Mucosa of descending colon (tissue), 3 donors: Measurements from ENCODE around the gene THOC1. TPM values are rescaled to one million over a fixed set of nuclear protein-coding genes. Genes with fewer than 3 reads are reported as not detected.
A peak's percentile ranks its signal among the peaks of the same experiment; 100 is the strongest.

ENCODE experiments used
- ATAC-seq: fragments of 200-7000 bp; cut with Tn5 transposase; one replicate; pipeline ENCODE4 v1.9.1; 2020; ENCODE audit warnings: mild to moderate bottlenecking, moderate library complexity
- DNase-seq, 3 donors: peaks; one replicate each; pipeline ENCODE4 v3.0.0-alpha.2; 2020
- H3K36me3 ChIP-seq: fragments of 200-600 bp; one replicate; pipeline ENCODE4 v1.8.0; 2021; ENCODE audit warnings: low read depth, mild to moderate bottlenecking
- H3K4me1 ChIP-seq: fragments of 200-600 bp; one replicate; pipeline ENCODE4 v1.8.0; 2021; ENCODE audit warnings: low read depth, mild to moderate bottlenecking
- H3K4me3 ChIP-seq: fragments of 200-600 bp; one replicate; pipeline ENCODE4 v1.8.0; 2021; ENCODE audit warnings: mild to moderate bottlenecking
- H3K9me3 ChIP-seq: fragments of 200-600 bp; one replicate; pipeline ENCODE4 v1.8.0; 2021; ENCODE audit warnings: mild to moderate bottlenecking
- intact Hi-C, 2 donors: fragments of 100-400 bp; cut with DNase I in 1 of 2; cut with micrococcal nuclease in 1 of 2; formaldehyde crosslinking; loops; one replicate each; pipeline versions ENCODE4 v1.11.0 to v1.11.1; 2022; cut with DNase I, micrococcal nuclease
- total RNA-seq, 3 donors: library from RNA; stranded (reverse); fragmentation: NEBNext Ultra II Directional in 2 of 3; extraction: Animal tissue kit (Norgen Biotek cat#: 25700) in 2 of 3; gene quantifications; one replicate each; pipeline versions ENCODE4 v1.2.1 to v1.2.4, GENCODE V29; 2021 to 2023
- TF ChIP-seq, protein P1 (sequence below): fragments of 200-600 bp; IDR thresholded peaks from one replicate; pipeline ENCODE4 v1.8.0; 2022; ENCODE audit warnings: antibody characterized with exemption, mild to moderate bottlenecking
- donor health status: DM: no; HTN: no; CAD: no; lungs with moderate emphysema.
- donor health status: DM: no; HTN: no; CAD: no.
- donor health status: DM: no; HTN: yes; CAD: no.

Gene THOC1
- total RNA-seq, 3 donors from 2014 or later, result 25.9 to 32.8 (median 27.6) TPM

DNA sequence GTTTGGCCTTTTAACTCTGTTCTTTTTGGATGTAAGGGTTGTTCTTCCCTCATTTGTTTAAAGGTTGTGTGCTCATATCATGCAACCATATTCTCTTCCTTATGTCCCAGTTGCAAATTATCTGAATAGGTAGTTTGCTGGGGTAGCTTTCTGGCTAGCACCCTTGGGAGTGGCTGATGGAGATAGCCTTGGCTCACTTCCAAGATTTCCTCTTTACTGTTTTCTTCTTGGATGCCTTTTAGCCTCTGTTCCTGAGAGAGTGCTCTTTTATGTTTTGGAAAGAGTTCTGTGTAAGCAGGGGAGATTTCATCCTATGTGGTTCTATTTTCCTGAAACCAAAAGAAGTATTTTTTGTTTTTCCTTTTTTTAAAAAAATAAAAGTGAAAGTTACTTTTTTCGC is 84.1 kb downstream of the THOC1 start:
- Histone ChIP-seq H3K4me3 (no peak overlapping the region), H3K4me1 (peaks cover 5% of the 10 kb centered on the region), H3K36me3 (no peaks in the 10 kb centered on the region), H3K9me3 (no peaks in the 10 kb centered on the region)
- ATAC-seq, result peak; percentile 24
- TF ChIP-seq, protein P1, sequence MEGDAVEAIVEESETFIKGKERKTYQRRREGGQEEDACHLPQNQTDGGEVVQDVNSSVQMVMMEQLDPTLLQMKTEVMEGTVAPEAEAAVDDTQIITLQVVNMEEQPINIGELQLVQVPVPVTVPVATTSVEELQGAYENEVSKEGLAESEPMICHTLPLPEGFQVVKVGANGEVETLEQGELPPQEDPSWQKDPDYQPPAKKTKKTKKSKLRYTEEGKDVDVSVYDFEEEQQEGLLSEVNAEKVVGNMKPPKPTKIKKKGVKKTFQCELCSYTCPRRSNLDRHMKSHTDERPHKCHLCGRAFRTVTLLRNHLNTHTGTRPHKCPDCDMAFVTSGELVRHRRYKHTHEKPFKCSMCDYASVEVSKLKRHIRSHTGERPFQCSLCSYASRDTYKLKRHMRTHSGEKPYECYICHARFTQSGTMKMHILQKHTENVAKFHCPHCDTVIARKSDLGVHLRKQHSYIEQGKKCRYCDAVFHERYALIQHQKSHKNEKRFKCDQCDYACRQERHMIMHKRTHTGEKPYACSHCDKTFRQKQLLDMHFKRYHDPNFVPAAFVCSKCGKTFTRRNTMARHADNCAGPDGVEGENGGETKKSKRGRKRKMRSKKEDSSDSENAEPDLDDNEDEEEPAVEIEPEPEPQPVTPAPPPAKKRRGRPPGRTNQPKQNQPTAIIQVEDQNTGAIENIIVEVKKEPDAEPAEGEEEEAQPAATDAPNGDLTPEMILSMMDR, result no peak
- intact Hi-C loops, result no loop called here
- no peak for DNase-seq

DNA sequence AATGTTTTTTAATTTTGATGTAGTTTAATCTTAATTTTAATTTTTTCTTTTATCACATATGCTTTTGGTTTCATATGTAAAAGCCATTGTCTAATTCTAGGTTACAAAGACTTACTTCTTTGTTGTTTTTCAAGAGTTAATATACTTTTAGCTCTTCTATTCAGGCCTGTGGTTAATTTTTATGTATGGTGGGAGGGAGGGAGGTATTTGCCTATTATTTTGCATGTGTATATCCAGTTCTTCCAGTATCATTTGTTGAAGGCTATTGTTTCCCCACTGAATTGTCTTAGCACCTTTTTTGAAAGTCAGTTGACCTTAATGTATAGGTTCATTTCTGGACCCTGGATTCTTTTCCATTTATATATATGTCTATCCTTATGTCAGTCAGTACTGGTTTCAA is 86.1 kb downstream of the THOC1 start:
- Histone ChIP-seq H3K9me3 (no peaks in the 10 kb centered on the region), H3K4me1 (peaks cover 5% of the 10 kb centered on the region), H3K4me3 (no peak overlapping the region), H3K36me3 (no peaks in the 10 kb centered on the region)
- TF ChIP-seq, protein P1, result no peak
- intact Hi-C loops, result no loop called here
- no peak for DNase-seq
- no peak for ATAC-seq

DNA sequence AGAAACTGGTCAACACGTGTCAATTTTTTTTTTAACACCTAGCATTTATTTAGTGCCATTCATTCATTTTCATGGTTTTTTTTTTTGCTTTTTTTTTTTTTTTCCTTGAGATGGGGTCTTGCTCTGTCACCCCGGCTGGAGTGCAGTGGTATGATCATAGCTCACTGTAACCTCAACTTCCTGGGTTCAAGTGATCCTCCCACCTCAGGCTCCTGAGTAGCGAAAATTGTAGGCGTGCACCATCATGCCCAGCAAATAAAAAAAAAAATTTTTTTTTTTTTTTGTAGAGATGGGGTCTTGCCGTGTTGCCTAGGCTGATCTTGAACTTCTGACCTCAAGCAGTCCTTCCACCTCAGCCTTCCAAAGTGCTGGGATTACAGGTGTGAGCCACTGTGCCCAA is 88.3 kb downstream of the THOC1 start:
- ATAC-seq (no peak), DNase-seq (no peak)
- TF ChIP-seq, protein P1, result no peak
- Histone ChIP-seq H3K36me3 (no peaks in the 10 kb centered on the region), H3K4me1 (peaks cover 5% of the 10 kb centered on the region), H3K4me3 (no peak overlapping the region), H3K9me3 (no peaks in the 10 kb centered on the region)
- intact Hi-C loops, result no loop called here

DNA sequence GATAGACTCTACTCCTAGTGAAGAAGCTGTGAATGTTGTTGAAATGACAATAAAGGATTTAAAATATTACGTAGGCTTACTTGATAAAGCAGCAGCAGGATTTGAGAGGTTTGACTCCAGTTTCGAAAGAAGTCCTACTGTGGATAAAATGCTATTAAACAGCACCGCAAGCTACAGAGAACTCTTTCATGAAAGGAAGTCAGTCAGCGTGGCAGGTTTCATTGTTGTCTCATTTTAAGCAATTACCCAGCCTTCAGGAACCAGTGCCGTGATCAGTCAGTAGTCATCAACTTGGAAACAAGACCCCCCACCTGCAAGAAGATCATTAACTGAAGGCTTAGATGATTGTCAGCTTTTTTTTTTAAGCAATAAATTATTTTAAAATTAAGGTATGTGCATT is 95.5 kb downstream of the THOC1 start:
- TF ChIP-seq, protein P1, result no peak
- Histone ChIP-seq H3K4me3 (no peak overlapping the region), H3K36me3 (no peaks in the 10 kb centered on the region), H3K4me1 (no peaks in the 10 kb centered on the region), H3K9me3 (no peaks in the 10 kb centered on the region)
- ATAC-seq (no peak), DNase-seq (no peak)
- intact Hi-C loops, result no loop called here

Other genes with a start within 250 kb of the THOC1 start
- gene TUBB8B, start 218.4 kb downstream of the THOC1 start, total RNA-seq, result 1 to 10 TPM in 1 of 3 donors, under 1 TPM in 1, not detected in 1; 0.55 to 1.2 TPM
- gene USP14, start 109.5 kb downstream of the THOC1 start, total RNA-seq, result 10 to 100 TPM; 25.5 to 47.6 (median 38.2) TPM
- gene COLEC12, start 232.7 kb upstream of the THOC1 start, total RNA-seq, result 10 to 100 TPM in 1 of 3 donors, 1 to 10 TPM in 2; 2.4 to 12.1 (median 4.7) TPM